NCI-H748 (cell line): ENCODE data around the gene EPB41.
"Not testable (repeated sequence)": the region's sequence is repeated elsewhere in the genome, so short reads cannot be mapped to it uniquely, and the experiment has no call there.

Experiments used
- DNase-seq: peaks from one replicate; lab custom pipeline; 2025; ENCODE audit not compliant: unreplicated experiment; lab: John Stamatoyannopoulos, UW

The EPB41 gene

GRCh38 chr1:28926629-28927265 lies 12.4 kb downstream of the EPB41 start:
- peak; percentile 71 for DNase-seq

DNA sequence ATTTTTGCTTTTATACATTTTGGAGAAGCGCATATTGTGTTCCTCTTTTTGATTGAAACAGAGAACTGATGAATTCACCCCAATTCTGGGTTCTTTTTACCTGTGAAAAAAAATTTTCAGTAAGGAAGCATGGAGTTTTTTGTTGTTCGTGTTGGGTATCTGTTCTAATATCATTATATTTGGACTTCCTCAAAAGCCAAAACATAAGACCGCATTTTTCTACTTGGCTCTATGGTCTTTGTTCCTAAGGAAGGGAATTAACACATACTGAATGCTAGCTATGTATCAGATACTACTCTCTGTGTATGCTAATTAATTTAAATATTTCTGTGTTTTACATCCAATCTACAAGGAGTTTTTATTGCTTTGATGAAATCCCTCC lies 12.9 kb downstream of the EPB41 start:
- DNase-seq = no peak

- peak; percentile 17 for DNase-seq
Observed at GRCh38 chr1:28927648-28928313, 13.4 kb downstream of the EPB41 start.

DNA sequence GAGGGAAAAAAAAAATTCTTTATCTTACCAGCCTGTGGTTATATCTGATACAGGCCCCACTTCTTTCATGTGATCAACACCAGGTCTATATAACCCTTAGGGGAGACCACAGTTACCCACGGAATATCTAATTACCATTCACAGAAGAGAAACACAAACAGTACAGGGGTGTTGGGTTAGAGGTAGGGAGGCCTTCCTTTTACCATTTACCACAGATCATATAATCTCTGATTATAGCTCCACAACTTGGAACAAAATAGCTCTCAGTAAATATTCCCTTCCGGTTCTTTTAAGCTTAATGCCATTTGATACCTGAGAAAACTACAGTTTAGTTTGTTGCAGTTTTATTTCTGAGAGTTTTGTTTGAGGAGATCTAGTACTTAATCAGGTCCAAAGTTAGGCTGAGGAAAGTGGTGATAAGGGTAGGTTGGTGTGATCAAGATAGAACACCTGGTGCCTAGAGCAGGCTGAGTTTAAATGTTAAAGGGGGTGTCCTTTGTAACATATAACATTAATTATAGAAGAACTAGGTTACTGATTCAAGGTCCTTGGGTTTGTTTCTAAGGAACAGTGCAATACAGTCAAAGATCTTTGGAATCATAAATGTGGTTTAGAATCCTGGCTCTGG lies 14.1 kb downstream of the EPB41 start:
- peak; percentile 30 for DNase-seq

GRCh38 chr1:28933277-28933676 lies 18.9 kb downstream of the EPB41 start:
- DNase-seq = no peak

- no peak for DNase-seq
Observed at GRCh38 chr1:28933918-28934317, 19.5 kb downstream of the EPB41 start.

DNA sequence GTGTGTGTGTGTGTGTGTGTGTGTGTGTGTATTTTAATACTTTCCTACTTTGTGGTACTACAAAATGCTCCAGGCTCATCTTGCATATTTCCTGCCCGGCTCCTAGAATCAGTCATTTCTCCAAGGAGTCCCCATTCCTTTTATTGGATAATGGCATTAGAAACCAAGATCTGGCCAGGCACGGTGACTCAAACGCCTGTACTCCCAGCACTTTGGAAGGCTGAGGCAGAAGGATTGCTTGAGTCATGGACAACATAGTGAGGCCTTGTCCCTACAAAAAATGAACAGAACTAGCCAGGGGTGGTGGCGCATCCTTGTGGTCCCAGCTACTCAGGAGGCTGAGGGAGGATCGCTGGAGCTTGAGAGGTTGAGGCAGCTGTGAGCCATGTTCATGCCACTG lies 20.3 kb downstream of the EPB41 start:
- no peak for DNase-seq

GRCh38 chr1:28935293-28935692 lies 20.9 kb downstream of the EPB41 start:
- DNase-seq = no peak

DNA sequence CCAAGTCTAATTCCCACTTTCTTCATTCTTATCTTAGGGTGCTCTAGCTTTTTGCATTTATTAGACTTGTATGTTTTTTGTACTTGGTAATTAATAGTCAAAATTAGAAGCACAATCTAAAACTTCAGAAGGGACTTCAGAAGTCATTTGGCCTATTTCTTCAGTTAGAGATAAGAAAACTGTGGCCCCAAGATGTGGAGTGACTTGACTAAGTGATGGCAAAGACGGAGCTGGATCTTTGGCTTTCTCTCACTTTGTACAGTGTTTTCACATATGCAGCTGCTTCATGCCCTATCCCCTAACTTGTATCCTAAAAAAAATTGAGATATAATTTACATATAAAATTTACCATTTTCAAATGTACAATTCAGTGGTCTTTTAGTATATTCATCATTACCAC lies 21.7 kb downstream of the EPB41 start:
- DNase-seq = no peak

GRCh38 chr1:28936528-28936927 lies 22.2 kb downstream of the EPB41 start:
- DNase-seq = no peak

GRCh38 chr1:28943581-28943980 lies 29.2 kb downstream of the EPB41 start:
- DNase-seq = not testable (repeated sequence)

DNA sequence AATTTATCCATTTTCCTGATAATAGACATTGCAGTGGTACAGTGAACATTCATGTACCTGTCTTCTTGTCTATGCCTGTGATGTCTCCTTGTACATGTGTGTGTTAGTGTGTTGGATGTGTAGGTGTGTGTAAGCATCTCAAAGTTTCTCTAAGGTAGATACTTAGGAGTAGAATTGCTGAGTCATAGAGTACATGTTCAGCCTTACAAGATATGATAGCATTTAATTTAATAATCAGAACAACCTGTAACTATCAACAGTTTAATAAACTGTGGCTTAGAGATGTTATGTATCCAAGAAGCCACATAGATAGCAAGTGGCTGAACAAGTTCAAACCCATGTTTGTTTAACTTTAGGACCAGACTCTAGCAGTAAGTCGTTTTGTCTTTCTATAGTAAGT lies 35.6 kb downstream of the EPB41 start:
- no peak for DNase-seq

DNA sequence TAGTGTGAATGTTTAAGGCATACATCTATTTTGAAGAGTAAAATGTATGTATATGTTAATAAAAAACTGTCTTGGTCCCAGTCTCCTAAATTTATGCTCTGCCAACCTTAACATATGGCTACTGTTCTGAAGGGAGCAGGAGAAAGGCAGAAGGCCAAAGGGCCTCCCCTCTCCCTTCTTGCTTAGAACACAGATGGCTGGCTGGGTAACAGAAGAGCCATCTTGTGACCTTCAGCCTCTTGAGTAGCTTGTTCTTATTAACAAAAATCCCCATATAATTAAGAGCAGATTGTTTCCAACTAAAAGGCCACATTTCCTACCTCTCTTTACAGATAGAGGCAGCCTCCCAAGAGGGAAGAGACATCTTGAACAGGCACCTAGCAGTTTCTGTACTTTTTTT lies 36.1 kb downstream of the EPB41 start:
- DNase-seq = no peak

DNA sequence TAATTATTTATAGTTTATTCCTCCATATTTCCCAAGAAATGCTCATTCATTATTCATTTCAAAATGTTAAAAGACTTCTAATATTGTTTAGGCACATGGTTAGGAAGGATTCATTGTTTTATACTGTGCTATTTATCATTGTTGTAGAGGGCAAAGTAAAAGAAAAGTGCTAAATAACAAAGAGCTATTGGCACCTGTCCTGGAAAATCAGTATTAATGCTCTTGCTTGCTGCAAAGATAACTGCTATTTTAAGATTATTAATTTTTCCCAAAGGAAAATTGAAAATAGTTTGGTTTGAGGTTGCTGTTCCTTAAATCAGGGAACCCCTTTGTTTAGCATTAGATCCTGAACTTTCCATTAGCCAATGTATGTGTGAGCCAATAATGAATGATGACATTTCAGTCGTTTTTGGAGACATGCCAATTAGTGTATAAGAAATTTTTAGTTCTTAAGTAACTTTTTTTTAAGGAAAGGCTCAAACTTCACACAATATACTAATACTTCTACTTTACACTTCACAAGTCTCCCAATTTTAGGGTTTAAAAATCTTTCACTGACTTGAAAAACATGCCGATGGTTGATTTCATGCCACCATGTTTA lies 39.9 kb downstream of the EPB41 start:
- DNase-seq = no peak

- peak; percentile 95 for DNase-seq
Observed at GRCh38 chr1:28956038-28956464, 41.7 kb downstream of the EPB41 start.

DNA sequence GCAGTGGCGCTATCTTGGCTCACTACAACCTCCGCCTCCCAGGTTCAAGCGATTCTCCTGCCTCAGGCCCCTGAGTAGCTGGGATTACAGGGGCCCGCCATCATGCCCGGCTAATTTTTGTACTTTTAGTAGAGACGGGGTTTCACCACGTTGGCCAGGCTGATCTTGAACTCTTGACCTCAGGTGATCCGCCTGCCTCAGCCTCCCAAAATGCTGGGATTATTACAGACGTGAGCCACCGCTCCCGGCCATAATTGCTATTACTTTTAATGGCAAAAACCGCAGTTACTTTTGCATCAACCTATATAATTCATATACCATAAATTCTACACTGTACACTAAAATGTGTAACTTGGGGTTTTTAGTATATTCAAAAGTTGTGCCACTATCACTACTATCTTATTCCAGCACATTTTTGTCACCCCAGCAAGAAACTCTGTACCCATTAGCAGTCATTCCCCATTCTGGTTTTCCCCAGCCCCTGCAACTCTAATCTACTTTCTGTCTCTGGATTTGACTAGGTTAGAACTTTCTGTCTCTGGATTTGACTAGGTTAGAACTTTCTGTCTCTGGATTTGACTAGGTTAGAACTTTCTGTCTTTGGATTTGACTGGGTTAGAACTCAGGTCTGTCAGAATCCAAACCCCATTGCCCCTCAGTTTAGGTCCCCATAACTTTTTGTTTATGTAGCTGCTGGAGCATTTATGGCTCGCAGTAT lies 47.9 kb downstream of the EPB41 start:
- DNase-seq = not testable (repeated sequence)

GRCh38 chr1:28965271-28965870 lies 51.0 kb downstream of the EPB41 start:
- no peak for DNase-seq

GRCh38 chr1:28966617-28967016 lies 52.2 kb downstream of the EPB41 start:
- no peak for DNase-seq

DNA sequence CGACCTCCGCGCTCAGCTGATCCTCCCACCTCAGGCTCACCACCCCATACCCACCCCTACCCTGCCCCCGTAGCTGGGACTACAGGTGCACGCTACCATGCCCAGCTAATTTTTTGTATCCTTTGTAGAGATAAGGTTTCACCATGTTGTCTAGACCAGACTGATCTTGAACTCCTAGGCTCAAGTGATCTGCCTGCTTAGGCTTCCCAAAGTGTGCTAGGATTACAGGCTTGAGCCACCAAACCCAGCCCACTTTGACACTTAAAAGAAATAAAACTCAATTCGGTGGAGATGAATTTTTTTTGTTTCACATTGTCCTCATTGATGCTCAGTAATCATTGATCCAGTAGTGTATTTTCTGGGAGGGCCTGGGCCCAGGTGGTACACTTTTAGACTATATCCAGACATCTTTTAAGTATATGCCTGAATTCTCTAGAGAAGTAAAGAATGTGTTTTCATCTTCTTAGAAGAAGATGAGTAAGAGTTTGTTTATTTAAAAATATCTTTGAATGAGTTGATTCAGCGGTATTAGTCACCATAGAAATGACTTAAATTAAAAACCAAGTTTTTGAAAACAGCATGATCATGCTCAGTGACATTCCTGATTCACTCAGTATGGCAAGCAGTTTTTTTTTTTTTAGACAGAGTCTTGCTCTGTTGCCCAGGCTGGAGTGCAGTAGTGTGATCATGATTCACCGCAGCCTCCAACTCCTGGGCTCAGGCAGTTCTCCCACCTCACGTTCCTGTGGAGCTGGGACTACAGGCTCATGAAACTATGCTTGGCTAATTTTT lies 57.8 kb downstream of the EPB41 start:
- DNase-seq = no peak
